Liver (tissue), 3 donors: ENCODE measurements around the gene SH2B3.

ENCODE experiments used
- CTCF ChIP-seq: fragments of 150-350 bp; IDR thresholded peaks from 2 replicates; pipeline ENCODE4 v1.5.1; 2017; ENCODE audit warnings: improper control_type of control experiment, low read depth, low read length; ENCODE audit not compliant: missing input control
- EGR1 ChIP-seq, 2 donors: IDR thresholded peaks; 2 replicates each; pipeline ENCODE4 v1.6.1; 2016 to 2018; ENCODE audit warnings: antibody characterized with exemption in 2 of 2, low read depth in 2 of 2
- FOXA1 ChIP-seq: IDR thresholded peaks from 2 replicates; pipeline ENCODE4 v1.6.1; 2016; ENCODE audit warnings: antibody characterized with exemption
- FOXA2 ChIP-seq: IDR thresholded peaks from 2 replicates; pipeline ENCODE4 v1.6.1; 2016; ENCODE audit warnings: antibody characterized with exemption
- GABPA ChIP-seq, 2 donors: IDR thresholded peaks in 1 of 2; conservative IDR thresholded peaks in 1 of 2; 2 replicates each; pipeline ENCODE4 v1.6.1; 2016; ENCODE audit warnings: antibody characterized with exemption in 2 of 2, mild to moderate bottlenecking in 1 of 2, moderate library complexity in 1 of 2
- JUND ChIP-seq, 2 donors: IDR thresholded peaks; 2 replicates each; pipeline ENCODE4 v1.6.1; 2016; ENCODE audit warnings: antibody characterized with exemption in 2 of 2
- MAX ChIP-seq: IDR thresholded peaks from 2 replicates; pipeline ENCODE4 v1.6.1; 2016; ENCODE audit warnings: antibody characterized with exemption
- RAD21 ChIP-seq, 2 donors: IDR thresholded peaks; 2 replicates each; pipeline ENCODE4 v1.6.1; 2016; ENCODE audit warnings: antibody characterized with exemption in 2 of 2, mild to moderate bottlenecking in 2 of 2
- REST ChIP-seq: IDR thresholded peaks from 2 replicates; pipeline ENCODE4 v1.6.1; 2016; ENCODE audit warnings: antibody characterized with exemption, mild to moderate bottlenecking
- TAF1 ChIP-seq: conservative IDR thresholded peaks from 2 replicates; pipeline ENCODE4 v1.6.1; 2016; ENCODE audit warnings: antibody characterized with exemption, mild to moderate bottlenecking
- YY1 ChIP-seq: IDR thresholded peaks from 2 replicates; pipeline ENCODE4 v1.6.1; 2016; ENCODE audit warnings: antibody characterized with exemption, mild to moderate bottlenecking
- ZBTB33 ChIP-seq: IDR thresholded peaks from 2 replicates; pipeline ENCODE4 v1.6.1; 2016; ENCODE audit warnings: antibody characterized with exemption
- donor health status: healthy.
- donor health status: healthy.

GRCh38 chr12:111360325-111360930 is 45.3 kb upstream of the SH2B3 start:
- no peak for TF ChIP-seq YY1
- no peak for TF ChIP-seq CTCF
- TF ChIP-seq TAF1 = no peak
- TF ChIP-seq RAD21 (IDR thresholded peaks at IDR 0.05) = no peak
- no peak for TF ChIP-seq JUND (IDR thresholded peaks at IDR 0.05)
- TF ChIP-seq FOXA2 = no peak
- TF ChIP-seq MAX = no peak
- no peak for TF ChIP-seq ZBTB33
- TF ChIP-seq GABPA (IDR thresholded peaks at IDR 0.05 in 1 of 2, conservative IDR thresholded peaks at IDR 0.05 in 1 of 2) = no peak
- no peak for TF ChIP-seq REST
- no peak for TF ChIP-seq EGR1 (IDR thresholded peaks at IDR 0.05; ENCODE audit: low read depth in 2 of 2)
- no peak for TF ChIP-seq FOXA1
